H1 (cell line): ENCODE results near the gene GNG12. TPM values are rescaled to one million over a fixed set of nuclear protein-coding genes. Genes with fewer than 3 reads are reported as not detected.

Experiments
- CTCF ChIA-PET: fragments of 300-600 bp; sonication (Branson Sonifier 250); formaldehyde crosslinking; loops from one replicate; lab custom pipeline; 2021; ENCODE audit not compliant: partially characterized antibody; lab: Charles Lee
- POLR2A ChIA-PET: fragments of 300-600 bp; sonication (Branson Sonifier 250); formaldehyde crosslinking; loops from one replicate; lab custom pipeline; 2021; ENCODE audit warnings: inconsistent platforms; ENCODE audit not compliant: partially characterized antibody; lab: Charles Lee
- DNase-seq, 2 experiments: peaks; one replicate each; pipeline versions ENCODE4 v3.0.0 to v3.0.0-alpha.2; 2010 to 2022; ENCODE audit warnings: low spot score in 2 of 2, low read depth in 1 of 2, mixed read lengths in 1 of 2
- FAIRE-seq: peaks from 2 replicates; lab custom pipeline; 2011; peaks lifted over from hg19 to GRCh38; lab: Jason Lieb, UNC
- H2AFZ ChIP-seq: 2 replicates; pipeline ENCODE4 v1.8.1; 2012; ENCODE audit warnings: low read length, inconsistent platforms
- H2AK5ac ChIP-seq: 2 replicates; pipeline ENCODE4 v1.6.1; 2013; ENCODE audit warnings: low read depth, low read length
- H2BK120ac ChIP-seq: replicated peaks from 2 replicates; pipeline ENCODE3; 2013; ENCODE audit warnings: low read depth, low read length, inconsistent platforms
- H2BK12ac ChIP-seq: 2 replicates; pipeline ENCODE4 v1.6.1; 2013; ENCODE audit warnings: low read depth, low read length
- H2BK15ac ChIP-seq: 2 replicates; pipeline ENCODE4 v1.6.1; 2013; ENCODE audit warnings: low read length
- H2BK20ac ChIP-seq: 2 replicates; pipeline ENCODE4 v1.6.1; 2013; ENCODE audit warnings: low read length
- H2BK5ac ChIP-seq: 2 replicates; pipeline ENCODE4 v1.6.1; 2013; ENCODE audit warnings: low read depth, low read length
- H3K14ac ChIP-seq: 2 replicates; pipeline ENCODE4 v1.6.1; 2013; ENCODE audit warnings: inconsistent platforms; ENCODE audit not compliant: insufficient read length
- H3K18ac ChIP-seq: 2 replicates; pipeline ENCODE4 v1.6.1; 2013; ENCODE audit warnings: low read length; ENCODE audit errors: extremely low read depth
- H3K23ac ChIP-seq: 2 replicates; pipeline ENCODE4 v1.6.1; 2013; ENCODE audit warnings: inconsistent platforms; ENCODE audit not compliant: insufficient read length
- H3K23me2 ChIP-seq: 2 replicates; pipeline ENCODE4 v1.6.1; 2013; ENCODE audit warnings: low read depth, low read length
- H3K27ac ChIP-seq: 2 replicates; pipeline ENCODE4 v1.6.1; 2011; ENCODE audit warnings: low read depth, low read length, inconsistent platforms
- H3K27me3 ChIP-seq, 4 experiments: replicated peaks in 1 of 4; 1 replicate in 1 of 4; 2 replicates in 3 of 4; pipeline versions ENCODE4 v1.6.1 to v1.8.1; 2011 to 2013; ENCODE audit warnings: low read length in 3 of 4, mild to moderate bottlenecking in 3 of 4, inconsistent platforms in 2 of 4, mixed read lengths in 2 of 4, moderate library complexity in 1 of 4; ENCODE audit not compliant: control insufficient read depth in 3 of 4, insufficient read depth in 3 of 4; ENCODE audit errors: extremely low read depth in 1 of 4
- H3K36me3 ChIP-seq, 4 experiments: 2 replicates each; pipeline versions ENCODE4 v1.6.1 to v1.8.1; 2011 to 2013; ENCODE audit warnings: mild to moderate bottlenecking in 4 of 4, low read length in 3 of 4, moderate library complexity in 2 of 4, control low read depth in 1 of 4, inconsistent platforms in 1 of 4; ENCODE audit not compliant: insufficient read depth in 4 of 4, control insufficient read depth in 2 of 4
- H3K4ac ChIP-seq: replicated peaks from 2 replicates; pipeline ENCODE3; 2013; ENCODE audit warnings: low read length, low read depth, mixed read lengths, inconsistent platforms; ENCODE audit not compliant: insufficient read length
- H3K4me1 ChIP-seq, 4 experiments: replicated peaks in 1 of 4; 1 replicate in 1 of 4; 2 replicates in 3 of 4; pipeline versions ENCODE4 v1.6.1 to v1.8.1; 2011 to 2013; ENCODE audit warnings: low read length in 3 of 4, inconsistent platforms in 2 of 4, mixed read lengths in 1 of 4; ENCODE audit not compliant: insufficient read depth in 4 of 4, control insufficient read depth in 3 of 4
- H3K4me2 ChIP-seq, 2 experiments: 2 replicates each; pipeline versions ENCODE4 v1.6.1 to v1.8.1; 2011 to 2013; ENCODE audit warnings: low read depth in 2 of 2, low read length in 2 of 2, control low read depth in 1 of 2, inconsistent platforms in 1 of 2, mild to moderate bottlenecking in 1 of 2; ENCODE audit not compliant: insufficient read depth in 1 of 2
- H3K4me3 ChIP-seq, 4 experiments: fragments of 200-600, 300-600 bp in 1 of 4; sonication (generic), shearing (Covaris generic), sonication (Bioruptor Twin) in 1 of 4; 2 replicates each; pipeline versions ENCODE4 v1.5.1 to v1.8.1; 2011 to 2016; ENCODE audit warnings: low read length in 4 of 4, low read depth in 3 of 4, control low read depth in 2 of 4, inconsistent platforms in 2 of 4, mild to moderate bottlenecking in 2 of 4, mixed read lengths in 1 of 4, moderate library complexity in 1 of 4; ENCODE audit not compliant: insufficient read depth in 2 of 4; ENCODE audit errors: extremely low read depth in 1 of 4
- H3K56ac ChIP-seq: replicated peaks from 2 replicates; pipeline ENCODE3; 2013; ENCODE audit warnings: low read depth, mild to moderate bottlenecking, mixed read lengths, low read length, inconsistent platforms; ENCODE audit not compliant: insufficient read length
- H3K79me1 ChIP-seq: 2 replicates; pipeline ENCODE4 v1.6.1; 2013; ENCODE audit warnings: low read depth, low read length, control low read depth
- H3K79me2 ChIP-seq, 2 experiments: 2 replicates each; pipeline versions ENCODE4 v1.6.1 to v1.8.1; 2012 to 2013; ENCODE audit warnings: low read length in 2 of 2, mild to moderate bottlenecking in 2 of 2, inconsistent platforms in 1 of 2; ENCODE audit not compliant: insufficient read depth in 2 of 2, control insufficient read depth in 1 of 2
- H3K9ac ChIP-seq, 4 experiments: replicated peaks in 1 of 4; 1 replicate in 1 of 4; 2 replicates in 3 of 4; pipeline versions ENCODE4 v1.6.1 to v1.8.1; 2011 to 2013; ENCODE audit warnings: low read depth in 3 of 4, low read length in 3 of 4, control low read depth in 2 of 4, mild to moderate bottlenecking in 2 of 4, moderate library complexity in 2 of 4, inconsistent platforms in 1 of 4; ENCODE audit errors: extremely low read depth in 1 of 4
- H3K9me3 ChIP-seq, 2 experiments: 2 replicates each; pipeline versions ENCODE4 v1.6.1 to v1.8.1; 2012 to 2013; ENCODE audit warnings: mild to moderate bottlenecking in 2 of 2, moderate library complexity in 2 of 2, control low read depth in 1 of 2, inconsistent platforms in 1 of 2, low read depth in 1 of 2, low read length in 1 of 2, mixed read lengths in 1 of 2; ENCODE audit not compliant: insufficient read depth in 2 of 2
- H4K20me1 ChIP-seq, 2 experiments: replicated peaks in 1 of 2; 2 replicates each; pipeline versions ENCODE3 to v1.8.1; 2011 to 2013; ENCODE audit warnings: inconsistent platforms in 2 of 2, low read length in 2 of 2, mild to moderate bottlenecking in 1 of 2; ENCODE audit not compliant: insufficient read depth in 2 of 2, control insufficient read depth in 1 of 2
- H4K5ac ChIP-seq: 2 replicates; pipeline ENCODE4 v1.6.1; 2013; ENCODE audit warnings: low read length, low read depth, mixed read lengths, inconsistent platforms; ENCODE audit not compliant: insufficient read length
- H4K8ac ChIP-seq: 2 replicates; pipeline ENCODE4 v1.8.0; 2013; ENCODE audit warnings: mild to moderate bottlenecking, moderate library complexity, low read length, inconsistent platforms; ENCODE audit not compliant: insufficient read depth; ENCODE audit errors: extremely low read depth
- H4K91ac ChIP-seq: replicated peaks from 2 replicates; pipeline ENCODE3; 2013; ENCODE audit warnings: low read length, mixed read lengths, inconsistent platforms; ENCODE audit not compliant: insufficient read length
- CTCF ChIP-seq, 3 experiments: IDR thresholded peaks; 1 replicate in 2 of 3; 2 replicates in 1 of 3; pipeline versions ENCODE4 v1.5.1 to v1.6.1; 2011; ENCODE audit warnings: low read length in 3 of 3, mild to moderate bottlenecking in 3 of 3, inconsistent platforms in 2 of 3, low read depth in 1 of 3, moderate library complexity in 1 of 3; ENCODE audit not compliant: insufficient read depth in 1 of 3; ENCODE audit errors: control extremely low read depth in 1 of 3
- SP1 ChIP-seq: IDR thresholded peaks from 2 replicates; pipeline ENCODE4 v1.6.1; 2011; ENCODE audit warnings: low read depth, low read length
- SP2 ChIP-seq: IDR thresholded peaks from 2 replicates; pipeline ENCODE4 v1.6.1; 2012; ENCODE audit warnings: mild to moderate bottlenecking, low read length, inconsistent platforms
- WGBS, 2 experiments: shearing (Covaris generic) in 1 of 2; methylation state at CpG; one replicate each; pipeline versions ENCODE4 v1.1.6 to v1.1.7; 2013 to 2015; ENCODE audit warnings: low lambda C conversion rate in 2 of 2, mixed read lengths in 2 of 2, inconsistent platforms in 1 of 2, low coverage in 1 of 2, missing lambda C conversion rate in 1 of 2; ENCODE audit not compliant: insufficient replicate concordance in 2 of 2, insufficient coverage in 1 of 2, insufficient read length in 1 of 2; ENCODE audit errors: extremely low coverage in 1 of 2, missing lambda C conversion rate in 1 of 2; 5-methylcytosine and 5-hydroxymethylcytosine counted together
- polyA plus RNA-seq, 7 experiments: library from polyadenylated mRNA; depleted of rRNA in 3 of 7; stranded (reverse) in 5 of 7; unstranded in 2 of 7; fragments of >200 nt in 5 of 7; fragments of 200-250 nt in 2 of 7; gene quantifications; 1 replicate in 5 of 7; 2 replicates in 1 of 7; 4 replicates in 1 of 7; pipeline versions ENCODE4 v1.2.1 to v1.2.3, GENCODE V29; 2011 to 2013; ENCODE audit warnings: missing spikeins in 2 of 7, mixed read lengths in 2 of 7
- total RNA-seq: library from RNA; stranded (reverse); fragmentation: NEBNext Ultra II Directional; extraction: Animal tissue kit (Norgen Biotek cat#: 25700); gene quantifications from 2 replicates; pipeline ENCODE4 v1.2.1, GENCODE V29; 2021

Gene GNG12
- total and polyA plus RNA-seq, 2 of the 8 experiments (the other 6 are each of a cell fraction or from before 2014, with no cell fraction given), result 11.4 to 35.8 TPM

GRCh38 chr1:67825591-67825990 lies 7.7 kb downstream of the GNG12 start:
- H3K27ac ChIP-seq, result no peak overlapping the region
- H2BK120ac ChIP-seq, result no peak overlapping the region
- H4K20me1 ChIP-seq, result no peaks in the 10 kb centered on the region
- H3K36me3 ChIP-seq, result no peaks in the 10 kb centered on the region
- no peak overlapping the region for H2AK5ac ChIP-seq
- no peak overlapping the region for H2BK15ac ChIP-seq
- H3K9me3 ChIP-seq, result no peaks in the 10 kb centered on the region
- CTCF ChIA-PET, result interaction anchor here (1.2 to 2.1 kb wide), 2 partner anchors 59 to 185 kb away, joined by 3 to 8 read pairs; no protein-coding TSS in a partner anchor
- H2BK12ac ChIP-seq, result no peak overlapping the region
- no peak overlapping the region for H4K8ac ChIP-seq
- no peak for DNase-seq
- no peaks in the 10 kb centered on the region for H3K23me2 ChIP-seq
- H3K4me3 ChIP-seq, result no peak overlapping the region
- no peak for FAIRE-seq
- no peak overlapping the region for H3K4me2 ChIP-seq
- H3K4me1 ChIP-seq, result peaks cover 0 to 6% (median 0%) of the 10 kb centered on the region in 4 experiments; a peak in 3 of 7 replicates
- H2AFZ ChIP-seq, result no peak overlapping the region
- no peak overlapping the region for H3K23ac ChIP-seq
- no peak overlapping the region for H4K5ac ChIP-seq
- no peaks in the 10 kb centered on the region for H3K27me3 ChIP-seq
- no peak overlapping the region for H2BK5ac ChIP-seq
- no peaks in the 10 kb centered on the region; the same call in 1 of the 2 replicates for H3K79me1 ChIP-seq
- no peak overlapping the region for H2BK20ac ChIP-seq
- H3K4ac ChIP-seq, result no peak overlapping the region
- no peak overlapping the region for H4K91ac ChIP-seq
- POLR2A ChIA-PET, result no interaction called here
- H3K18ac ChIP-seq, result no peak overlapping the region
- no peak overlapping the region for H3K56ac ChIP-seq
- 88% methylated on average over 4 of the region's 4 CpGs; no CpG with 5 or more reads in 1 of the 2 experiments for WGBS, 2 experiments
- no peak overlapping the region for H3K14ac ChIP-seq
- H3K9ac ChIP-seq, result no peak overlapping the region
- H3K79me2 ChIP-seq, result peaks cover 0 to 8% of the 10 kb centered on the region in 2 experiments; a peak in 2 of 4 replicates
- no peak for TF ChIP-seq SP2
- no peak for TF ChIP-seq SP1
- no peak for TF ChIP-seq CTCF (IDR thresholded peaks at IDR 0.05; ENCODE audit: control extremely low read depth in 1 of 3, insufficient read depth in 1 of 3, low read depth in 1 of 3, low read length in 3 of 3)
